HPDE6-E6E7 (cell line): ENCODE results near the gene RSPO4.

Experiments
- DNase-seq: peaks from one replicate; pipeline ENCODE4 v3.0.0; 2011; ENCODE audit warnings: missing footprints; ENCODE audit errors: extremely low spot score

Gene RSPO4

DNA sequence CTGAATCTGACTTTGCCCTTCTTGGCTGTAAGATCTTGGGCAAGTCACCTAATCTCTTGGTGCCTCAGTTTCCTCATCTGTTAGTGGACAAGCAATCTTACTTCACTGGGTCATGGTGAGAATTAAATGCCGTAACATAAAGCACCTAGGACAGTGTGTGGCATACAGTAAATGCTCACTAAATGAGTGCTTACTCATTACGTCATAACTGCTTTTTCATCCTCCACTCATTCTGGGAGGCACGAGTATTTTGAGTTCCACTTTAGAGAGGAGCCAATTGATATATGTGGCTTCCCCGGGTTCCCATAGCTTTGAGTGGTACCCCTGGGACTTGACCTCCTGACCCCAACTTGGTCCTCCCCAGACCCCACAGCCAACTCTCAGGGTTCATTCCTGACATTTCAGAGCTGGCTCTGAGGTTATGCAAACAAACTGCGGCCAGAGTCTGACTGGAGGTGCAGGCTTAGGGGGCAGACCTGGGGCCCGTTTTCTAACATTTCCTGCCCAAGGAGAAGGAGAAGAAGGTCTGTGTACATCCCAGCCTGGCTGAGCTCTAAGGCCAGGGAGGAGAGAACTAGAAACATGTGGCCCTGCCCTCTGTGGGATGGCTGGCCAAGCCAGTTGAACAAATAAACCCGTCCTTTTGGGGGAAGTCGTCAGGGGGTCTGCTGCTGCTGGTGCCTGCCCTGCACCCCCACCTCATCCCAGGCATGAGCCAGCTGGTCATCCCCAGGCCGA is 91.8 kb downstream of the RSPO4 start:
- DNase-seq = no peak

DNA sequence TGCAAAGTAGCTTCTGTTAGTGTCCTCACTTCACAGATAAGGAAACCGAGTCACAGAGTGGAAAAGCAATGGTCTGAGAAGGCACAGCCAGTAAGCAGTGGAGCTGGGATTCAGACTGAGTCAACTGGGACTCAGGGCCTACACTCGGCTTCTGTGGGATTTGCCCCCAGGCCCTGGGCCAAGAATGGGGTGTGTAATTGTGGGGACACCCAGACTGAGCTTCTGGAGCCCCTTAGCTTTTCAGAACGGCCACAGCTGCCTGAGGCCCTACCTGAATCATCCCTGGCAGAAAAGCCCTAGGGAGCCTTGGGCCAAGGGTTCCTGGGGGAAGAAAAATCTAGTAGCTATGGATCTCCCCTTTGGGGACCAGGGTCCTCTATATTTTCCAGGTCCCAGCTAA is 92.5 kb downstream of the RSPO4 start:
- no peak for DNase-seq
